IPS DF 4.7 (cell line): ENCODE measurements around the gene NAALADL1.
A peak's percentile ranks its signal among the peaks of the same experiment; 100 is the strongest.
"Not testable (repeated sequence)": the region's sequence is repeated elsewhere in the genome, so short reads cannot be mapped to it uniquely, and the experiment has no call there.

Source experiments
- DNase-seq: peaks from one replicate; pipeline ENCODE4 v3.0.0-alpha.2; 2013; ENCODE audit warnings: low spot score; ENCODE audit errors: extremely low read depth

Gene NAALADL1

DNA sequence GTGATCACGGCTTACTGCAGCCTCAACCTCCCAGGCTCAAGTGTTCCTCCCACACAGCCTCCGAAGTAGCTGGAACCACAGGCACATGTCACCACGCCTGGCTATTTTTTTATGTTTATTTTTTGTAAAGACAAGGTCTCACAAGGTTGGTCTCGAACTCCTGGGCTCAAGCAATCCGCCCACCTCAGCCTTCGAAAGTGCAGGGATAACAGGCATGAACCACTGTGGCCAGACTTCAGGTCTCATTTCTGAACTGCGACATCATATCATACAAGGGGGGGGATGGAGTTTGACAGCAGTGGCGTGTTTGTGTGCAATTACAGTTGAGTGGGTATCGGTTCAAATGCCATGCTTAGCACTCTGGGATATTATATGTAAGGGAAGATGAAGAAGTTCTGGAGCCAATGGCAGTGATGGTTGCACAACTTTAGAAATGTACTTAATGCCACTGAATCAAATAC lies 6.9 kb downstream of the NAALADL1 start:
- no peak for DNase-seq

DNA sequence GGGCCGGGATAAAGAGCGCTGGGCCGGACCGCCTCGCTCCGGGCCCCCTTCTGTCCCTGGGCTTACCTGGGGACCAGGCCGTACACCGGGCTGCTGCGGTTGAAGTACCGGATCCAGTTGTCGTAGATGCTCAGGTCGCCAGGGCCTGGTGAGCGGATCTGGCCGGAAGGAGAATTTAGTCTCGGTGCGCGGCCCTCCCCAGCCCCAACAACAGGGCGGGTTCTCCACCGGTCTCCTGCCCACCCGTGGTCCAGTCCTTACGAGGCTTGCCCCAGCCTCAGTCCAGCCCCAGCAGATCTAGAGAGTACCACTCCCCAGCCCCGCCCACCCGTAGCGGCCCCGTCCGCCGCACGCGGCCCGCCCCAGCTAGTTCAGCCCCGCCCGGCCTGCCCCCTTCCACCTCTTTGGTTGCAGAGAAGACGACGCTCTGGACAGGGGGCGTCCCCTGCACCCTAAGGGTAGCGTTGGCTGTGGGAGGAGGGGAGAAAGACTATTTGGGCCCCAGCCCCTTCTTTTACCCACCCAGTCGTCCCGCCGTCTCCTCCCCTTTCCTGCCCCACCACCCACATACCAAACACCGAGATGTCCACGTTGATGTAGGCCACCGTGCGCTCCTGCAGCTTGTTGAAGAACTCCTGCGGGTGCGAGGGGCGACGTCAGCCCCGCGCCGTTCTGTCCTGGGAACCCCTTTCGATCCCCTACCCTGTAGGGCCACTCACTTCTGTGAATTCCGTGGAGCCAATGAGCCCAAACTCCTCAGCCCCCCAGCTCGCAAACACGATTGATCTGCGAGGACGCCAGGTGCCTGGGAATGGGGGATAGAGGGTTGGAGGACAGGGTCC lies 10.6 kb downstream of the NAALADL1 start:
- no peak for DNase-seq

DNA sequence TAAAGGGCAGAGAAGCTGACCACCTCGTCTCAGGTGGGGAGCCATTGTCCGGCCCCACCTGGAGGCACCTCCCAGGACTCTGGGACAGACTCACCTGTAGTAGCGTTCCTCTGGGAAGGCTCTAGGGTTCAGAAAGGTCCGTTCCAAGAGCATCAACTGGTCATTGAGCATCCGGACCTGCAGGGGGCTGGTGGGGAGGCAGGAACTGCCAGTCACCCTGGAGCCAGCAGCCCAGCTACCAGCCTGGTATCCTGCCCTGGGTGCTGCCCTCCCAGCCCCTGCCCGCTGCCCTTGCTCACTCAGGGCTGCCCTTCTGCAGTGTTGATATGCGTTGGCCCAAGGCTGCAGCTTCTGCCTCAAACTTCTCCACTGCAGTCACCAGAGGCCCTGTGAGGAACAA lies 12.6 kb downstream of the NAALADL1 start:
- no peak for DNase-seq

DNA sequence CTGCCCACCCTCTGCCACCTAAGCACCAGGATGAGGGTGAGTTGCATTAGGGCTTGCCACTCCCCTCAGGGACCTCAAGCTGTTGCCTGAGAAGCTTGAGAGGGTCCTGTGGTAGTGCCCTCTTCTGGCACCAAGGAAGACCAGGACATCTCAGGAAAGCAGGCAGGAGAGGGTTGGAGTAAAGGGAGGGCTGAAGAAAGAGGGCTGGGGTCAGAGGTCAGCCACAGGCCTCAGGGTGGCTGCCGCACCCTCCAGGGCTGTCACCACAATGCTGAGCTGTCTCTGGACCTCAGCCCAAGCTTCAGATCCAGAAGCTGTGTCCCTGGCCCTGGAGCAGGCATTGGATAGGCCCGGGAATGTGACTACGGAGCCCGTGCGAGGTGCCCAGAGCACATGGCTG lies 13.3 kb downstream of the NAALADL1 start:
- no peak for DNase-seq

DNA sequence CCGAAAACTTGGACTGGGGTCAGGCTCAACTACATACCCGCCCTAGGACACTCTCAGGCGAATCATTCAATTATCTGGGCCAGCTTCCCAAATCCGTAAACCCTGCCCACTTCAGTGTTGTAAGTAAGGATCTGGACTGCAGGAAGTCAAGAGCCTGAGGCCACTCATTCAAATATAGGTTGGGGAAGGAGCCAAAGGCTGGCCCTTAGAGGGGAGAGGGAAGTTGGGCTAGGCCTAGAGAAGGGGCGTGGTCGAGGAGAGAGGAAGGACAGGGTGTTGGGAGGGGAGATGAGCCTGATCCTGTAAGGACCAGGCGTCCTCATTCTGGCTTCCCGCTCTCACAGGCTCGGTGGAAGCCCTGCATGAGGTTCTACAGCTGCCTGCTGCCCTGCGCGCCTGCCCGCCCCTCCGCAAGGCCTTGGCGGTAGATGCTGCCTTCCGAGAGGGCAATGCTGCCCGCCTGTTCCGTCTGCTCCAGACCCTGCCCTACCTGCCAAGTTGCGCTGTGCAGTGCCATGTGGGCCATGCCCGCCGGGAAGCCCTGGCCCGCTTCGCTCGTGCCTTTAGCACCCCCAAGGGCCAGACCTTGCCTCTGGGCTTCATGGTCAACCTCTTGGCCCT lies 14.4 kb downstream of the NAALADL1 start:
- no peak for DNase-seq

DNA sequence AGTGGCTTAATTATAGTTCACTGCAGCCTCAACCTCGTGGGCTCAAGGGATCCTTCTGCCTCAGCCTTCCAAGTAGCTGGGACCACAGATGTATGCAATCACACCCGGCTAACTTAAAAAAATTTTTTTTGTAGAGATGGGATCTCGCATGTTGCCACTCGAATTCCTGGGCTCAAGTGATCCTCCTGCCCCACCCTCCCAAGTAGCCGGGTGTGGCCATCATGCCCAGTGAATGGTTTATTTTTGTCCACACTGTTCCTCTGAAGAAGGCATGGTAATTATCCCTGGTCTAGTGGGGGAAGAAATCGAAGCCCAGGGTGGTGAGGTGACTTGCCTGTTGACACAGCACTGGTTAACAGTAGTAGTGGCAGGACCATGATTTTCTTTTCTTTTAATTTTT lies 15.5 kb downstream of the NAALADL1 start:
- no peak for DNase-seq

DNA sequence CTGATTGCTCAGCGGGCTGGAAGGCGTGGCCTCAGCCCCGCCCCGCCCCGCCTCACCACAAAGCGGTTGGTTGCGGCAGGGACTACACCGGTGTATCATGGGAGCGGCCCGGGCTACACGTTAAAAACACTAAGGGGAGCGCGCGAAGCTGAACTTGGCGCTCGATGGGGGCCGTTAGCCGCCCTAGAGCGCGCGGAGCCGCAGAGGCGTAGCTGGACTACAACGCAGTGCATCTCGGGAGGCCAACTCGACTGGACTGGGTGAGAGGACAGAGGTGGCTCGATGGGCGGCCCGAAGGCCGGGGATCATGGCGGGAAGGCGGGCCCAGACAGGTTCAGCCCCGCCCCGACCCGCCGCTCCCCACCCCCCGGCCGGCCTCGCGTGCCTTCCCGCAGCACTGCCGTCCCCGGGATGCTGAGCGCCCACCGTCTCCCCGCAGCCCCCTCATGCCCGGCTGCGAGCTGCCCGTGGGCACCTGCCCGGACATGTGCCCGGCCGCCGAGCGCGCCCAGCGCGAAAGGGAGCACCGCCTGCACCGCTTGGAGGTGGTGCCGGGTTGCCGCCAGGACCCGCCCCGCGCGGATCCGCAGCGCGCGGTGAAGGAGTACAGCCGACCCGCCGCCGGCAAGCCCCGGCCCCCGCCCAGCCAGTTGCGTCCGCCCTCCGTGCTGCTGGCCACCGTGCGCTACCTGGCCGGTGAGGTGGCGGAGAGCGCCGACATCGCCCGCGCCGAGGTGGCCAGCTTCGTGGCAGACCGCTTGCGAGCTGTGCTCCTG lies 17.3 kb downstream of the NAALADL1 start, which contains the start of gene SAC3D1:
Gene SAC3D1, plus strand, starts transcription at position 364 of the 776 bp plus-strand sequence. Its CDS starts 83 bp downstream, at position 447.
- DNase-seq, result peak; percentile 80

DNA sequence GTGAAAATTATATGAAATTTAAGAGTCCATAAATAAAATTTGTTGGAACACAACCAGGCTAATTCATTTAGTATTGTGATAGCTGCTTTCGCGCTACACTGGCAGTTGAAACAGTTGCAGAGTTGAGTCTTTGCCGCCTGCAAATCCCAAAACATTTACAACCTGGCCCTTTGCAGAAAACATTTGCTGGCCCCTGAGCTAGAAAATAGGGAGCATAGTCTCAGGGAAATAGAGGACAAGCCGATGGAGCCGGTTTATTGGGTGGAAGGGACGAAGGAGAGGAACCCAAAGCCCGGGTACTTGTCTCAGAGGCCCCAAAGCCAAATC lies 17.9 kb downstream of the NAALADL1 start:
- no peak for DNase-seq

DNA sequence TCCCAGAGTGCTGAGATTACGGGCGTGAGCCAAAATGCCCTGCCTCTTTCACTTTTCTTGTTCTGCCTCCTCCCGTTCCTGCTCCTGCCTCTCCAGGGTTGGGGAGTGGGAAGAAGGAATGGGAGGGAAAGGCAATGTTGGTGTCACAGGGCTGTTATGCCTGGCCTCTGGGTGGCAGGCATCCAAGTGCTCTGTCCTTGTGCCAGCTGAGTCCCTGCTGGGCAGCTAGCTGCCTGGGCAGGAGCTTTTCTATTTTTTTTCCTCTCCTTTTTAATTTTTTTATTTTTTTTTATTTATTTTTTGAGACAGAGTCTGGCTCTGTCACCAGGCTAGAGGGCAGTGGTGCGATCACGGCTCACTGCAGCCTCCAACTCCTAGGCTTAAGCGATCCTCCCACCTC lies 21.4 kb downstream of the NAALADL1 start:
- DNase-seq, result no peak

DNA sequence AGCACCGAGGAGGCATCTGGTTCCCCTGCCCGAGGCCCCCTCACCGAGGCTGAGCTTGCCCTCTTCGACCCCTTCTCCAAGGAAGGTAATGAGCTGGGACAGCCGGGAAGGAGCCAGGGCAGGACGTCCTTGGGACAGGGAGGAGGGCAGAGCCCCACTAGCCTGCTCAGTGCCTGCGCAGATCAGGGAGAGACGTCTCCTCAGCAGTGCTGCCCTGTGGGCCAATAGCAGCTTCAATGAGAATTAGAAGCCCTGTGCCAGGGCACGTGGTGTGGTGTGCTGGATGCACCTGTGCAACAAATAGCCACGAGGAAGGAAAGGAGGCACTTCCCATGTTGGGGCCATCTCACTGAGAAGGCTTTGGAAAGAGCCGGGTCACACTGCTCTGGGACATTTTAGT lies 22.8 kb downstream of the NAALADL1 start:
- no peak for DNase-seq

DNA sequence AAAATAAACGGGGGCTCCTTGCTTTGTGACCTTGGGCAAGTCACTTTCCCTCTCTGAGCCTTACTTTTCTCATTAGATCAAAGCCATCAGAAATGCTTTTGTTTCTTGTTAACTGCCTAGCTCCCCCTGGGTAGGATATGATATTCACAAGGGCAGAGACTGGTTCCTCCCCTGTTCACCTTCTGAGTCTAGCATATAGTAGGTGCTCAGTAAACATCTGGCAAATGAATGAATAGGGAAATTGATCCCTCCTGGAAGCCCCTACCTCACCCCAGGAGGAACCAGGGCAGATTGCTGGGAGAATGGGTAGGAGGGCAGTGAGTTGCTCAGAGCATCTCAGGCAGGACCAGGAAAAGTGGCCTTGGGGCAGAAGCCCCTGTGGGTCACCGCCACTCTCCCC lies 23.9 kb downstream of the NAALADL1 start:
- no peak for DNase-seq

DNA sequence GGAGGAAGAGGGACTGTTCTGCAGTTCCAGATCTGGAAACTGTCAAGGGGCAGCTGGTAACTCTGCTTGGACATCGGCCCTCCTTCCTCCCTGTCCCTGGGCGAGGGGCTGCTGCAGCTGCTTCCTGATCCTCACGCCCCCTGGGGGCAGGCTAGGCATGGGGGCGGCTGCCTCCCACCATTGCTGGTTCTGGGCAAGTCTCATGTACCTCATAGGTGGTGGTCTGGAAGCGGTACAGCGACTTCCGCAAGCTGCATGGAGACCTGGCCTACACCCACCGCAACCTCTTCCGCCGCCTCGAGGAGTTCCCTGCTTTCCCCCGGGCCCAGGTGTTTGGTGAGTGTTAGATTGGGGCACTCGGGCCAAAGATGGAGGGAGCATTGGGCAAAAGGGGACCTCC lies 26.1 kb downstream of the NAALADL1 start:
- no peak for DNase-seq

DNA sequence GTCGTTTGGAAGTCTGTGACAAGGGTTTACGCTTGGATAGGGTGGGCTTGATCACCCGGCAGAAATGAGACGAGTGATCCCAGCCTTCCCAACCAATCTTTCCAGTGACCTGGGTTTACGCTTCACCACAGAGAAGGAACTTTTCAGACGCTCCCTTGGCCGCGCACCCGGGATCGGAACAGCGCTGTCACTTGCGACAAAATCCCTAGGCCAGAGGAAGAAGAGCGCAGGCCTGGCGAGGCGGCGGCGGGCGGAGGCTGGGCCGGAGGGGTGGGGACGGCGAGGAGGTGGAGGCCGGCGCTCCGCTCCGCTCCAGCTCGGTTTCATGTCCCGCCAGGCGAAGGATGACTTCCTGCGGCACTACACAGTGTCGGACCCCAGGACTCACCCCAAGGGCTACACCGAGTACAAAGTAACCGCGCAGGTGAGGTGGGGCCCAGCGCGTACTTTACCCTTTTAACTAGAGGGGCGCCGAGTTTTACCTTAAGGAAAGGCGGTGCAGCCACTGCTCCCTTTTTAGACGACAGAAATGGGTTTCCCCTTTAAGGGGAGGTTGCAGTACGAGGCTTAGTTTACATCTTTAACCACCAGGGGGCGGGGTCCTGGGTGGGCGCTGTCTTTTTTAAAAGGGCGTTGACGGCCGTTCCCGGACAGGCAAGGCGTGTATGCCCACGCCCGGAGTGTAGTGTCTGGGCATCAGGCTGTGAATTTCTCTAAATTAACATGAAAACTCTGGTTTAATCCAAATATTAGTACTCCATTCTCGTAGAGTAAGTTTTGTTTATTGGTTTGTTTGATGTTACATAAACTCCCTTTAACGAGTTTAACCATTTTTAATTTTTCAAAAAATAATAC lies 30.9 kb downstream of the NAALADL1 start, which contains the start of gene SNX15:
Gene SNX15, plus strand, starts transcription at position 227 of the 855 bp plus-strand sequence. Its CDS starts 99 bp downstream, at position 326.
- peak; percentile 80 for DNase-seq

DNA sequence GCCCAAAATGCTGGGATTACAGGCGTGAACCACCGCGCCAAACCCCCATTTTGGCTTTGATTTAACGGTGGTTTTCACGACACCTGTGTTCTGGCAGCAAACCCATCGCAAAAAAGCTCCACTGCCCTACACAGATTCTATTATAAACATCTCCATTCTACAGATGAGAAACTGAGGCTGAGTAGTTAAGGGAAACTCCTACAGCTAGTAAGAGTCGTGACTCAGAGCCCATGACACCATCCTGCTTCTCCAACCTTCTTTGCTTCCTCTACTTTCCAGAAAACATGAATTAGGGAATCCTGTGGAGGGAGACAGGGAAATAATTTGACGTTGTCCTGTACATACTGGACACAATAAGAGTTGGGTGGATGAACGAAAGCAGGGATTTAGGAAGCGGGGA lies 31.5 kb downstream of the NAALADL1 start:
- no peak for DNase-seq

DNA sequence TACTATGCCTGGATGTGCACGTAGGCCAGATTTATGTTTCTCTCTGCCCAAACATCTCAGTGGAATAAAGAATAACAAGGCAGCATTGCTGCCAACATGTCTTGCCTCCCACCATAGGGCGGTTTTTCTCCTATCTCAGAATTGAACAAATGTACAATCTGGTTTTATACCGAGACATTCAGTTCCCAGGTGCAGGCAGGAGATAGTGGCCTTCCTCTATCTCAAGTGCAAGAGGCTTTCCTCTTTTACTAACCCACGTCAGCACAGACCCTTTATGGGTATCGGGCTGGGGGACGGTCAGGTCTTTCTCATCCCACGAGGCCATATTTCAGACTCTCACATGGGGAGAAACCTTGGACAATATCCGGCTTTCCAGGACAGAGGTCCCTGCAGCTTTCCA lies 34.9 kb downstream of the NAALADL1 start:
- DNase-seq, result not testable (repeated sequence)

DNA sequence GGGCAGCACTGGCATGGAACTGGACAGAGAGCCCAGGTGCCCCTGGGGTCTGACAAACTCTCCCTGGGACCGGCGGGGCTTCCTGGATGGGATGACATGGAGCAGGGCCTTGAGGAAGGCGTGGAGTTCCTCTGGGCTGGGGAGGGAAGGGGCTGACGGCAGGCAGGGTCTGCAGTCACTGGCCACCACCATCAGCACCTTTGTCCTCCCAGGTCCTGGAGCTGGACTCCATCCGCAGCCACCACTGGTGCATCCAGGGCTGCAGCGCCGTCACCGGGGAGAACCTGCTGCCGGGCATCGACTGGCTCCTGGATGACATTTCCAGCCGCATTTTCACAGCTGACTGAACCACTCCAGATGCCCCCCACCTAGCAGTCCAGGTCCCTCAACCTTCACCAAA lies 36.8 kb downstream of the NAALADL1 start:
- DNase-seq, result no peak

DNA sequence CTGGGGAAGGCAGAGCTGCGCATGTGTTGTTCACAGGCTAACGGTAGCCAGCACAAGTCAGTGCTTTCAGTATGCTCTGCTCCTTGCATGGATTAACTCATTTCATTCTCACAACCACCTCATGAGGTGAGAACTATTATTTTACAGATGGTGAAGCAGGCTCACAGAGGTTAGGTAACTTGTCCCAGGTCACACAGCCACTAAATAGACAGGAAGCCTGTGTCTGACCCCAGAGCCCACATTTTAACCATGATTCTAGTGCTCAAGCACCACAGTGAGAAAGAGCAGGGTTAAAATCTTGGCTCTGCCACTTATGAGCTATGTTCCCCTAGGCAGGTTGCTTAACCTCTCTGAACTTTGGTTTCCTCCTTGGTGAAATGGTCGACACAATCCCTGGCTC lies 37.4 kb downstream of the NAALADL1 start:
- no peak for DNase-seq

DNA sequence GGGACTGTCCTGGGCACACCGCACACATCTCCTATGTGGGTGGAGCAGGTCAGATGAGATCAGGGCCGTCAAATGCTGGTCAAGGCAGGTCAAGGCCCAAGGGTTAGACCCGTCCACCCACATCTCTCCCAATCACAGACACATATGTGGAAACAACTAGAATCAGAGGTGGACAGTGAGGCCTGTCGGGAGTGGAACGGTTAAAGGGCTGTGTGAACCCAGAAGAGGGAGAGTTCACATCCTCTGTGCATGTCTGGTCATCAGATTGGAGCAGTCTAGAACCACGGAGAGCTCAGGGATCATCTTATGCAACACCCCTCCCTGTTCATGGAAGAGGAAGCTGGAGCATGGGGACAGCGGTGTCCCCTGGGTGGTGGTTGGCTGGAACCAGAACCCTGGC lies 38.5 kb downstream of the NAALADL1 start:
- DNase-seq, result no peak

DNA sequence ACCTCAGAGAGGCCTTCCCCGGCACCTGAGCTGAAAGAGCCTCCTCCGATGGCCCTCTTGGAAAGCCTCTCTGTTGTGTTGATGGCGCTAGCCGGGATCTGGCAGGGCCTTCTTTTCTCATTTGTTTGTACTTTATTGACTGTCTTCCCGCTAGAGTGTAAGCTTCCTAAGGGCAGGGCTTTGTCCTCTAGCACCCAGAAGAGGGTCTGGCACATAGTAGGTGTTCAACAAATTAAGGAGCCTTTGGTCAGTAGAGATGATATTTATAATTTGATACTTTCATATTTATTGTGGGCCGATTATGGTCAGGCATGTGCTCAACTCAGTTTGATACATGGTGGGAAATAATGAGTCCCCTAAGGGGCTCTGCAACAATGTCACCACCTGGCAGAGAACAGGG lies 40.4 kb downstream of the NAALADL1 start:
- DNase-seq, result no peak

DNA sequence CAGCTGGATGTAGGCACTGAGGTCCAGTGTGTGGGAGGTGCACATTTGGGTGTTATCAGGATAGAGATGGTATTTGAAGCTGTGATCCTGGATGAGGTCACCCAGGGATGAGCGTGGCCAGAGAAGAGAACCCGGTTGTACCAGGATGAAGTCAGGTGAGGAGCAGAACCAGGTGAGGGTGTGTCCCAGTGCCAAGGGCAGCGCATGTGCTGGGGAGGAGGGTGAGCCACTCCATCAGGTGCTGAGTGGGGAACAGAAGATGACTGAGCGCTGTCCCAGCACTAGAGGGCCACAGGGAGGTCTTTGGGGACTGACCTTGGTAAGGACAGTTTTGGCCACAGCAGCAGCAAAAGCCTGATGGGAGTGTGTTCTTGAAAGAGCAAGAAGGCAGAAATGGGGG lies 41.6 kb downstream of the NAALADL1 start:
- DNase-seq, result no peak

DNA sequence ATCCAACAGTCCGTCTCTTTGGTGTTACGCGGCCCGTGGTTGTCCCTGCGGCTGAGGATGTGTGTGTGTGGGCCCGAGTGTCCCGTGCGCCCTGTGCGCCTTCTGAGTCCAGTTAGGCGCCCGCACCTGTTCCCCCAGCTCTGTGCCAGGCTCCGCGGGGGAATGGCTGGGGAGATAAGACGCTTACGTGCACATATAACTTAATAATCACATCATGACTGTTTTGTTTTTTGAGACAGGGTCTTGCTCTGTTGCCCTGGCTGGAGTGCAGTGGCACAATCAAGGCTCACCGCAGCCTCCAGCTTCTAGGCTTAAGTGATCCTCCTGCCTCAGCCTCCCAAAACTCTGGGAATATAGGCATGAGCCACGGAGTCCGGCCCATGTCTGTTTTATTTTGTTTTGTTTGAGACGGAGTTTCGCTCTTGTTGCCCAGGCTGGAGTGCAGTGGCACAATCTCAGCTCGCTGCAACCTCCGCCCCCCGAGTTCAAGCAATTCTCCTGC lies 43.6 kb downstream of the NAALADL1 start:
- DNase-seq, result no peak
